H1 (cell line): ENCODE measurements around the gene SYNGR3. TPM values are rescaled to one million over a fixed set of nuclear protein-coding genes. Genes with fewer than 3 reads are reported as not detected.

Experiments
- CTCF ChIA-PET: fragments of 300-600 bp; sonication (Branson Sonifier 250); formaldehyde crosslinking; loops from one replicate; lab custom pipeline; 2021; ENCODE audit not compliant: partially characterized antibody; lab: Charles Lee
- POLR2A ChIA-PET: fragments of 300-600 bp; sonication (Branson Sonifier 250); formaldehyde crosslinking; loops from one replicate; lab custom pipeline; 2021; ENCODE audit warnings: inconsistent platforms; ENCODE audit not compliant: partially characterized antibody; lab: Charles Lee
- DNase-seq, 2 experiments: peaks; one replicate each; pipeline versions ENCODE4 v3.0.0 to v3.0.0-alpha.2; 2010 to 2022; ENCODE audit warnings: low spot score in 2 of 2, low read depth in 1 of 2, mixed read lengths in 1 of 2
- FAIRE-seq: peaks from 2 replicates; lab custom pipeline; 2011; peaks lifted over from hg19 to GRCh38; lab: Jason Lieb, UNC
- H2AFZ ChIP-seq: 2 replicates; pipeline ENCODE4 v1.8.1; 2012; ENCODE audit warnings: low read length, inconsistent platforms
- H2AK5ac ChIP-seq: 2 replicates; pipeline ENCODE4 v1.6.1; 2013; ENCODE audit warnings: low read depth, low read length
- H2BK120ac ChIP-seq: replicated peaks from 2 replicates; pipeline ENCODE3; 2013; ENCODE audit warnings: low read depth, low read length, inconsistent platforms
- H2BK12ac ChIP-seq: 2 replicates; pipeline ENCODE4 v1.6.1; 2013; ENCODE audit warnings: low read depth, low read length
- H2BK15ac ChIP-seq: 2 replicates; pipeline ENCODE4 v1.6.1; 2013; ENCODE audit warnings: low read length
- H2BK20ac ChIP-seq: 2 replicates; pipeline ENCODE4 v1.6.1; 2013; ENCODE audit warnings: low read length
- H2BK5ac ChIP-seq: 2 replicates; pipeline ENCODE4 v1.6.1; 2013; ENCODE audit warnings: low read depth, low read length
- H3K14ac ChIP-seq: 2 replicates; pipeline ENCODE4 v1.6.1; 2013; ENCODE audit warnings: inconsistent platforms; ENCODE audit not compliant: insufficient read length
- H3K18ac ChIP-seq: 2 replicates; pipeline ENCODE4 v1.6.1; 2013; ENCODE audit warnings: low read length; ENCODE audit errors: extremely low read depth
- H3K23ac ChIP-seq: 2 replicates; pipeline ENCODE4 v1.6.1; 2013; ENCODE audit warnings: inconsistent platforms; ENCODE audit not compliant: insufficient read length
- H3K23me2 ChIP-seq: 2 replicates; pipeline ENCODE4 v1.6.1; 2013; ENCODE audit warnings: low read depth, low read length
- H3K27ac ChIP-seq: 2 replicates; pipeline ENCODE4 v1.6.1; 2011; ENCODE audit warnings: low read depth, low read length, inconsistent platforms
- H3K27me3 ChIP-seq, 4 experiments: replicated peaks in 1 of 4; 1 replicate in 1 of 4; 2 replicates in 3 of 4; pipeline versions ENCODE4 v1.6.1 to v1.8.1; 2011 to 2013; ENCODE audit warnings: low read length in 3 of 4, mild to moderate bottlenecking in 3 of 4, inconsistent platforms in 2 of 4, mixed read lengths in 2 of 4, moderate library complexity in 1 of 4; ENCODE audit not compliant: control insufficient read depth in 3 of 4, insufficient read depth in 3 of 4; ENCODE audit errors: extremely low read depth in 1 of 4
- H3K36me3 ChIP-seq, 4 experiments: 2 replicates each; pipeline versions ENCODE4 v1.6.1 to v1.8.1; 2011 to 2013; ENCODE audit warnings: mild to moderate bottlenecking in 4 of 4, low read length in 3 of 4, moderate library complexity in 2 of 4, control low read depth in 1 of 4, inconsistent platforms in 1 of 4; ENCODE audit not compliant: insufficient read depth in 4 of 4, control insufficient read depth in 2 of 4
- H3K4ac ChIP-seq: replicated peaks from 2 replicates; pipeline ENCODE3; 2013; ENCODE audit warnings: low read length, low read depth, mixed read lengths, inconsistent platforms; ENCODE audit not compliant: insufficient read length
- H3K4me1 ChIP-seq, 4 experiments: replicated peaks in 1 of 4; 1 replicate in 1 of 4; 2 replicates in 3 of 4; pipeline versions ENCODE4 v1.6.1 to v1.8.1; 2011 to 2013; ENCODE audit warnings: low read length in 3 of 4, inconsistent platforms in 2 of 4, mixed read lengths in 1 of 4; ENCODE audit not compliant: insufficient read depth in 4 of 4, control insufficient read depth in 3 of 4
- H3K4me2 ChIP-seq, 2 experiments: 2 replicates each; pipeline versions ENCODE4 v1.6.1 to v1.8.1; 2011 to 2013; ENCODE audit warnings: low read depth in 2 of 2, low read length in 2 of 2, control low read depth in 1 of 2, inconsistent platforms in 1 of 2, mild to moderate bottlenecking in 1 of 2; ENCODE audit not compliant: insufficient read depth in 1 of 2
- H3K4me3 ChIP-seq, 4 experiments: fragments of 200-600, 300-600 bp in 1 of 4; sonication (generic), shearing (Covaris generic), sonication (Bioruptor Twin) in 1 of 4; 2 replicates each; pipeline versions ENCODE4 v1.5.1 to v1.8.1; 2011 to 2016; ENCODE audit warnings: low read length in 4 of 4, low read depth in 3 of 4, control low read depth in 2 of 4, inconsistent platforms in 2 of 4, mild to moderate bottlenecking in 2 of 4, mixed read lengths in 1 of 4, moderate library complexity in 1 of 4; ENCODE audit not compliant: insufficient read depth in 2 of 4; ENCODE audit errors: extremely low read depth in 1 of 4
- H3K56ac ChIP-seq: replicated peaks from 2 replicates; pipeline ENCODE3; 2013; ENCODE audit warnings: low read depth, mild to moderate bottlenecking, mixed read lengths, low read length, inconsistent platforms; ENCODE audit not compliant: insufficient read length
- H3K79me1 ChIP-seq: 2 replicates; pipeline ENCODE4 v1.6.1; 2013; ENCODE audit warnings: low read depth, low read length, control low read depth
- H3K79me2 ChIP-seq, 2 experiments: 2 replicates each; pipeline versions ENCODE4 v1.6.1 to v1.8.1; 2012 to 2013; ENCODE audit warnings: low read length in 2 of 2, mild to moderate bottlenecking in 2 of 2, inconsistent platforms in 1 of 2; ENCODE audit not compliant: insufficient read depth in 2 of 2, control insufficient read depth in 1 of 2
- H3K9ac ChIP-seq, 4 experiments: replicated peaks in 1 of 4; 1 replicate in 1 of 4; 2 replicates in 3 of 4; pipeline versions ENCODE4 v1.6.1 to v1.8.1; 2011 to 2013; ENCODE audit warnings: low read depth in 3 of 4, low read length in 3 of 4, control low read depth in 2 of 4, mild to moderate bottlenecking in 2 of 4, moderate library complexity in 2 of 4, inconsistent platforms in 1 of 4; ENCODE audit errors: extremely low read depth in 1 of 4
- H3K9me3 ChIP-seq, 2 experiments: 2 replicates each; pipeline versions ENCODE4 v1.6.1 to v1.8.1; 2012 to 2013; ENCODE audit warnings: mild to moderate bottlenecking in 2 of 2, moderate library complexity in 2 of 2, control low read depth in 1 of 2, inconsistent platforms in 1 of 2, low read depth in 1 of 2, low read length in 1 of 2, mixed read lengths in 1 of 2; ENCODE audit not compliant: insufficient read depth in 2 of 2
- H4K20me1 ChIP-seq, 2 experiments: replicated peaks in 1 of 2; 2 replicates each; pipeline versions ENCODE3 to v1.8.1; 2011 to 2013; ENCODE audit warnings: inconsistent platforms in 2 of 2, low read length in 2 of 2, mild to moderate bottlenecking in 1 of 2; ENCODE audit not compliant: insufficient read depth in 2 of 2, control insufficient read depth in 1 of 2
- H4K5ac ChIP-seq: 2 replicates; pipeline ENCODE4 v1.6.1; 2013; ENCODE audit warnings: low read length, low read depth, mixed read lengths, inconsistent platforms; ENCODE audit not compliant: insufficient read length
- H4K8ac ChIP-seq: 2 replicates; pipeline ENCODE4 v1.8.0; 2013; ENCODE audit warnings: mild to moderate bottlenecking, moderate library complexity, low read length, inconsistent platforms; ENCODE audit not compliant: insufficient read depth; ENCODE audit errors: extremely low read depth
- H4K91ac ChIP-seq: replicated peaks from 2 replicates; pipeline ENCODE3; 2013; ENCODE audit warnings: low read length, mixed read lengths, inconsistent platforms; ENCODE audit not compliant: insufficient read length
- CBX8 ChIP-seq: fragments of 300-800, 300-1000 bp; sonication (generic); IDR thresholded peaks from 2 replicates; pipeline ENCODE4 v1.7.1; 2016; ENCODE audit warnings: low read depth, low read length, borderline replicate concordance
- CEBPB ChIP-seq: IDR thresholded peaks from 2 replicates; pipeline ENCODE4 v1.6.1; 2012; ENCODE audit warnings: low read depth, low read length
- CREB1 ChIP-seq: IDR thresholded peaks from 2 replicates; pipeline ENCODE4 v1.6.1; 2012; ENCODE audit warnings: inconsistent platforms
- FOSL1 ChIP-seq: IDR thresholded peaks from 2 replicates; pipeline ENCODE4 v1.6.1; 2011; ENCODE audit warnings: mild to moderate bottlenecking, low read depth, low read length, moderate library complexity; ENCODE audit not compliant: insufficient read depth
- GABPA ChIP-seq: IDR thresholded peaks from 2 replicates; pipeline ENCODE4 v1.6.1; 2011; ENCODE audit warnings: mild to moderate bottlenecking, low read length, moderate library complexity, borderline replicate concordance; ENCODE audit not compliant: insufficient read depth
- KDM1A ChIP-seq: fragments of 200-600, 300-600 bp; sonication (generic); IDR thresholded peaks from 2 replicates; pipeline ENCODE4 v1.7.1; 2016; ENCODE audit warnings: mild to moderate bottlenecking, low read length, borderline replicate concordance
- KDM5A ChIP-seq: fragments of 200-600 bp; IDR thresholded peaks from 2 replicates; pipeline ENCODE4 v1.7.1; 2012; ENCODE audit warnings: mild to moderate bottlenecking, low read length, inconsistent platforms, mixed read lengths
- POLR2AphosphoS5 ChIP-seq: IDR thresholded peaks from 2 replicates; pipeline ENCODE4 v1.6.1; 2011; ENCODE audit warnings: low read depth, low read length
- SP2 ChIP-seq: IDR thresholded peaks from 2 replicates; pipeline ENCODE4 v1.6.1; 2012; ENCODE audit warnings: mild to moderate bottlenecking, low read length, inconsistent platforms
- SRF ChIP-seq: IDR thresholded peaks from 2 replicates; pipeline ENCODE4 v1.6.1; 2011; ENCODE audit warnings: mild to moderate bottlenecking, low read depth, low read length, moderate library complexity
- WGBS, 2 experiments: shearing (Covaris generic) in 1 of 2; methylation state at CpG; one replicate each; pipeline versions ENCODE4 v1.1.6 to v1.1.7; 2013 to 2015; ENCODE audit warnings: low lambda C conversion rate in 2 of 2, mixed read lengths in 2 of 2, inconsistent platforms in 1 of 2, low coverage in 1 of 2, missing lambda C conversion rate in 1 of 2; ENCODE audit not compliant: insufficient replicate concordance in 2 of 2, insufficient coverage in 1 of 2, insufficient read length in 1 of 2; ENCODE audit errors: extremely low coverage in 1 of 2, missing lambda C conversion rate in 1 of 2; 5-methylcytosine and 5-hydroxymethylcytosine counted together
- polyA plus RNA-seq, 7 experiments: library from polyadenylated mRNA; depleted of rRNA in 3 of 7; stranded (reverse) in 5 of 7; unstranded in 2 of 7; fragments of >200 nt in 5 of 7; fragments of 200-250 nt in 2 of 7; gene quantifications; 1 replicate in 5 of 7; 2 replicates in 1 of 7; 4 replicates in 1 of 7; pipeline versions ENCODE4 v1.2.1 to v1.2.3, GENCODE V29; 2011 to 2013; ENCODE audit warnings: missing spikeins in 2 of 7, mixed read lengths in 2 of 7
- total RNA-seq: library from RNA; stranded (reverse); fragmentation: NEBNext Ultra II Directional; extraction: Animal tissue kit (Norgen Biotek cat#: 25700); gene quantifications from 2 replicates; pipeline ENCODE4 v1.2.1, GENCODE V29; 2021
- TF ChIP-seq, protein P1 (sequence below): IDR thresholded peaks from 2 replicates; pipeline ENCODE4 v1.6.1; 2012; ENCODE audit warnings: inconsistent platforms

Gene SYNGR3
- total and polyA plus RNA-seq, 2 of the 8 experiments (the other 6 are each of a cell fraction or from before 2014, with no cell fraction given) = 36.2 to 49.9 TPM

DNA sequence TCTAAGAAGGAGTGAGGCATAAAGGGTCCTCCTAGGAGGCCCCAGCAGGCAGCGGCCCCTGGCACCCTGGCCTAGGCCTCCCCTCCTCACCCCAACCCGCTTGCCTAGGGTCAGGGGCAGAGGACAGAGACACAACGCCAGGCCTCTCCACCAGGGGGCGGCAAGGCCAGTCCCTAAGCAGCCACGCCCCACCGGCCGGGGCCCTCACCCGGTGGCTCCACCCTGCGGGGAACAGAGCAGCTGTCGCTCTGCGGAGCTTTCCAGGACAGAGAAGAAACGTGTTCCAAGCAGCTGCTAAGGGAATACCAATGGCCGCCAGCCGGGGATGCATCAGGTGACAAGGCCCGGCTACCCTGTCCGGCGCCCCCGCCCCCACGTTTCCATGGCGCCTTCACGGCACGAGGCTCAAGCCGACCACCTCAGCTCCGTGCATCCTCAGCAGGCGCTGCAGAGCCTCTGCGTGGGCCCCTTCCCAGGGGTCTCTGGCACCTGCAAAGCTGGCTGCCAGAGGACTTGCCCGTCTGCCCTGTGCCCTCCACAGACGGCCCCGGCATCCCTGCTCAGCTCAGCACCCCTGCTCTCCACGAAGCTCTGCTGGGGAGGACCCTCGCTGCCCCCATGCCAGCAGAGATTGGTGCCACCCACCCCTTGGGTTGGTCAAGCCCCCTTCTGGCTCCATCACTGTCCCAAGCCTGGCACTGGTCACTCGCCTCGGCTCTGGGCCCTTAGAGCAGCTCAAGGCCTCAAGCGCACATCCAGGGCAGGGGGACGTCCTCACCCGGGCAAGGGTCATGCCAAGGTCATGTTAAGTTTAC is 14.3 kb downstream of the SYNGR3 start:
- H3K79me2 ChIP-seq = peaks cover 21 to 48% of the 10 kb centered on the region in 2 experiments; a peak in 3 of 4 replicates
- H2BK120ac ChIP-seq = no peak overlapping the region
- H4K8ac ChIP-seq = peak overlapping the region; percentile 23
- ChIA-PET CTCF (interaction anchor here (0.6 to 4.3 kb wide), 40 partner anchors 9 to 942 kb away, joined by 3 to 55 read pairs (median 4); partner anchors contain the start of genes GFER, NOXO1, NPW and NTHL1), POLR2A (interaction anchor here (0.6 to 4.7 kb wide), 20 partner anchors 8 to 151 kb away, joined by 3 to 37 read pairs (median 4); partner anchors contain the start of genes GFER, NPW, RNF151 and RPS2)
- no peak overlapping the region; the same call in 1 of the 2 replicates for H2BK15ac ChIP-seq
- H4K5ac ChIP-seq = no peak overlapping the region
- peak overlapping the region in 1 of 2 experiments; percentile 63; a peak in 2 of 4 replicates for H3K4me2 ChIP-seq
- H3K18ac ChIP-seq = no peak overlapping the region
- H4K20me1 ChIP-seq = peaks cover 29 to 69% of the 10 kb centered on the region in 2 experiments
- peaks cover 5% of the 10 kb centered on the region; the same call in 1 of the 2 replicates for H3K23me2 ChIP-seq
- H3K9me3 ChIP-seq = no peaks in the 10 kb centered on the region
- peaks cover 21 to 38% (median 32%) of the 10 kb centered on the region in 4 experiments for H3K36me3 ChIP-seq
- H2AFZ ChIP-seq = no peak overlapping the region
- H2BK12ac ChIP-seq = no peak overlapping the region
- H3K56ac ChIP-seq = no peak overlapping the region
- H2AK5ac ChIP-seq = 0 out of 2 replicates have a peak overlapping the region, but pooled peaks have one; percentile 29
- peak overlapping the region; percentile 66 for H4K91ac ChIP-seq
- H3K9ac ChIP-seq = peak overlapping the region in 2 of 4 experiments; percentile 2 to 13; a peak in 1 of 7 replicates
- peak overlapping the region; percentile 53; the same call in 1 of the 2 replicates for H2BK5ac ChIP-seq
- peaks cover 9% of the 10 kb centered on the region; the same call in 1 of the 2 replicates for H3K79me1 ChIP-seq
- peak overlapping the region; percentile 53; the same call in 1 of the 2 replicates for H3K27ac ChIP-seq
- WGBS, 2 experiments = 31% methylated on average over 35 of the region's 36 CpGs; no CpG with 5 or more reads in 1 of the 2 experiments
- H3K14ac ChIP-seq = no peak overlapping the region
- peaks cover 0 to 33% (median 18%) of the 10 kb centered on the region in 4 experiments; a peak in 5 of 7 replicates for H3K4me1 ChIP-seq
- peak overlapping the region; percentile 80 for H3K4ac ChIP-seq
- no peak overlapping the region for H3K23ac ChIP-seq
- no peaks in the 10 kb centered on the region for H3K27me3 ChIP-seq
- FAIRE-seq (peak; percentile 88), DNase-seq (peak; percentile 90 to 99)
- H2BK20ac ChIP-seq = no peak overlapping the region
- peak overlapping the region in 2 of 4 experiments; percentile 14 to 33; a peak in 3 of 8 replicates for H3K4me3 ChIP-seq
- TF ChIP-seq POLR2AphosphoS5 (no peak), SP2 (no peak), SRF (no peak), CEBPB (peak; percentile 26; the same call in 1 of the 2 replicates), KDM1A (no peak), CREB1 (peak; percentile 69; the same call in 1 of the 2 replicates), KDM5A (no peak), FOSL1 (no peak), CBX8 (no peak), GABPA (peak; percentile 75; the same call in 1 of the 2 replicates)
- TF ChIP-seq, protein P1, sequence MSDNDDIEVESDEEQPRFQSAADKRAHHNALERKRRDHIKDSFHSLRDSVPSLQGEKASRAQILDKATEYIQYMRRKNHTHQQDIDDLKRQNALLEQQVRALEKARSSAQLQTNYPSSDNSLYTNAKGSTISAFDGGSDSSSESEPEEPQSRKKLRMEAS = peak; percentile 89; the same call in 1 of the 2 replicates
